ENCODE data around the gene MCC.

Gene MCC

DNA sequence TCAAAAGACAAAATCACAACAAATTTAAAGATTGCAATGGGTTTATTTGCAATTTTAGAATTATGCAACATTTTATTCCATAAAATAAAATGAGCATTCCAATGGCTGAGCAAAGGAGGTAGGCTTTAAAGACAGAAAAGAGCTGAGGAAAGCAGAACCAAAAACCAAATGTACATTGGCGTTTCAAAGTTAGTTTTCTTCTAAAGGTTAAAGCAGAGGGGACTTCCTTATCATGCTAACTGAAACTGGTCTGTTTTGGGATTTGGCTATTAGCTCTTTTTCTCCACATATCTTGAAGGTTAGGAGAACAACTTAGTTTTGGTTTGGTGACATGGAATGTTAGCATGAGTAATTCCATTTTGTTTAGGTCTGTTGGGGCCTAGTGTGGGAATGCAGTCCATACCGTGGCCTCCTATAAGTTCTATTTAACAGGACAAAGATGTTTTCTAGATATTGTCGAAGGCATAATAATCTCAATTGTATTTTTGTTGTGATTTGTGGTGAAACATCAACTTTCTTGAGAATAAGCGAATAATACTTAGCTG, 491.4 kb downstream of the MCC start:
- TF ChIP-seq GATA2 (IDR thresholded peaks at IDR 0.05; ENCODE audit: low read depth, low read length) = no peak
- no peak for TF ChIP-seq GATA3 (IDR thresholded peaks at IDR 0.05; ENCODE audit: low read depth, low read length)

- TF ChIP-seq GATA3 (IDR thresholded peaks at IDR 0.05; ENCODE audit: low read depth, low read length) (no peak), GATA2 (IDR thresholded peaks at IDR 0.05; ENCODE audit: low read depth, low read length) (no peak)
Measured at GRCh38 chr5:112995764-112996618, 492.3 kb downstream of the MCC start.

GRCh38 chr5:112986224-112986623, 502.0 kb downstream of the MCC start:
- TF ChIP-seq GATA3 (IDR thresholded peaks at IDR 0.05; ENCODE audit: low read depth, low read length) (no peak), GATA2 (IDR thresholded peaks at IDR 0.05; ENCODE audit: low read depth, low read length) (no peak)

DNA sequence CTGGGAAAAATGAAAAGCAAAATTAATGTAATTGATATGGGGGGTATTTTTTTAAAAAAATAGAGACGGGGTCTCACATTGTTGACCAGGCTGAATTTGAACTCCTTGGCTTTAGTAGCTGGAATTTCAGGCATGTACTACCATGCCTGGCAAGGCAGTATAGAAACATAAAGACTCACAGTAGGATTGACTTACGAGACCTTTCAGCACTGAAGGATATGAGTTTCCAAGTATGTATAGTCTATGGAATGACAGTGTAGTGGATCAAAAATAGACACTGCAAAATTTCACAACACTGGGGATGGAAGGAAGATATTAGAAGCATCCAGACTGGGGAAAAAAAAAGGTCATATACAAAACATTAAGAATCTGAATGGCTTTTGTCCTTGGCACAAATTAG, 504.9 kb downstream of the MCC start:
- TF ChIP-seq GATA2 (IDR thresholded peaks at IDR 0.05; ENCODE audit: low read depth, low read length) (no peak), GATA3 (IDR thresholded peaks at IDR 0.05; ENCODE audit: low read depth, low read length) (no peak)

- TF ChIP-seq GATA2 (IDR thresholded peaks at IDR 0.05; ENCODE audit: low read depth, low read length) (no peak), GATA3 (IDR thresholded peaks at IDR 0.05; ENCODE audit: low read depth, low read length) (no peak)
Measured at GRCh38 chr5:112979723-112980122, 508.5 kb downstream of the MCC start.

GRCh38 chr5:112978836-112979235, 509.4 kb downstream of the MCC start:
- no peak for TF ChIP-seq GATA3 (IDR thresholded peaks at IDR 0.05; ENCODE audit: low read depth, low read length)
- no peak for TF ChIP-seq GATA2 (IDR thresholded peaks at IDR 0.05; ENCODE audit: low read depth, low read length)

GRCh38 chr5:112977440-112977861, 510.8 kb downstream of the MCC start:
- TF ChIP-seq GATA3 (IDR thresholded peaks at IDR 0.05; ENCODE audit: low read depth, low read length) = no peak
- TF ChIP-seq GATA2 (IDR thresholded peaks at IDR 0.05; ENCODE audit: low read depth, low read length) = no peak

GRCh38 chr5:112976432-112977309, 511.6 kb downstream of the MCC start, which contains the start of gene DCP2:
Gene DCP2, plus strand, starts transcription at chr5:112976798. Its CDS starts 136 bp downstream, at chr5:112976934.
- no peak for TF ChIP-seq GATA2 (IDR thresholded peaks at IDR 0.05; ENCODE audit: low read depth, low read length)
- no peak for TF ChIP-seq GATA3 (IDR thresholded peaks at IDR 0.05; ENCODE audit: low read depth, low read length)

DNA sequence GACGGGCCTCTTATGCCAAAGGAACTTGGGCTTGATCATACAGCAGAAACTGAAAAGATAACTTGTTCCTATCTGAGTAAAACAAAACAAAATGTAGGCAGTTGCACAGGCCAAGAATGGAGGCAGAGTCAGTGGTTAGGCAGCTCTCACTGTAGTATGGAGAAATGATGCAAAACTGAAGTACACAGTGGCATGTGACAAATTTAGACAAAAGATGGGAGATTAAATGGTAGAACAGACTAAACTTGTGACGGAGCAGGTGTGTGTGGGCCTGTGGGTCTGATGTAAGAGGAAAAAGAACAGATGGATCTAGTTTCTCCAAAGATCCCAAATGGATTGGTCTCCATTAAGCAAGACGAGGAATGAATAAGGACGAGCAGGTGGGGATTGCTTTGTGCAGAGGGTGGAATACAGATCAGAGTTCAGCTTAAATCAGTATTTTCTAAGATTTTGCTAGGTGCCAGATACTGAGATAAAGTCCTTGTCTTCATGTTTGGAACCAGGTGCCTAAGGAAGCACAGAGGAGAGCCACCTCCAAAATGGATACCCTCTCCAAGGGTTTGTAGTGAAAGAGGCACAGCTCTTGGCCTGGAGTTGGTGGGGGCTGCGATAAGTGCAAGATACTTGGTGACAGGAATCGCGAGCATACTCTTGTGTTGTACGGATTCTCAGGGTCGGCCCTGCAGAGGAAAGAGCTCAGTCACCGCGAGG, 512.4 kb downstream of the MCC start:
- TF ChIP-seq GATA2 (IDR thresholded peaks at IDR 0.05; ENCODE audit: low read depth, low read length) (no peak), GATA3 (IDR thresholded peaks at IDR 0.05; ENCODE audit: low read depth, low read length) (no peak)

DNA sequence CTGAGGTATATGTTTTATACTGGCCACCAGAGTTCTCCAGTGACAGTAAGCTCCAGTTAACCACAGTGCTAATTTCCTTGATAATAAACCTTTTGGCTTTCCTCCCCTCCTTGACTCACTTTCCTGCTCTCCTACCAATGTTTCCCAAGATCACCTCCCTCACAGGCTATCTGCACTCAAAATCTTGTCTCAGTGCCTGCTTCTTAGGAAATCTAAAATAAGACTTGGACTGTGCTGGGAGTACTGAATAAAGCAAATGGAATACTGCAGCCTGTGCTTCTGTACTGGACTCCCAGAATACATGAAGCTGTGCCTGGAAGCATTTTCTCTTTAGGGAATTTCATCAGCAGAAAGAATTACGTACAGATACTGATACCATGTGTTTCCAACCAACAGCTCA, 513.4 kb downstream of the MCC start:
- no peak for TF ChIP-seq GATA3 (IDR thresholded peaks at IDR 0.05; ENCODE audit: low read depth, low read length)
- TF ChIP-seq GATA2 (IDR thresholded peaks at IDR 0.05; ENCODE audit: low read depth, low read length) = no peak

GRCh38 chr5:112973904-112974303, 514.3 kb downstream of the MCC start:
- TF ChIP-seq GATA2 (IDR thresholded peaks at IDR 0.05; ENCODE audit: low read depth, low read length) (no peak), GATA3 (IDR thresholded peaks at IDR 0.05; ENCODE audit: low read depth, low read length) (no peak)

GRCh38 chr5:112973036-112973435, 515.2 kb downstream of the MCC start:
- no peak for TF ChIP-seq GATA3 (IDR thresholded peaks at IDR 0.05; ENCODE audit: low read depth, low read length)
- TF ChIP-seq GATA2 (IDR thresholded peaks at IDR 0.05; ENCODE audit: low read depth, low read length) = no peak
